NK-92 (cell line): Measurements from ENCODE around the gene GFAP.
A peak's percentile ranks its signal among the peaks of the same experiment; 100 is the strongest.

ENCODE experiments used
- DNase-seq: peaks from one replicate; lab custom pipeline; 2025; ENCODE audit not compliant: unreplicated experiment; lab: John Stamatoyannopoulos, UW

GFAP gene

DNA sequence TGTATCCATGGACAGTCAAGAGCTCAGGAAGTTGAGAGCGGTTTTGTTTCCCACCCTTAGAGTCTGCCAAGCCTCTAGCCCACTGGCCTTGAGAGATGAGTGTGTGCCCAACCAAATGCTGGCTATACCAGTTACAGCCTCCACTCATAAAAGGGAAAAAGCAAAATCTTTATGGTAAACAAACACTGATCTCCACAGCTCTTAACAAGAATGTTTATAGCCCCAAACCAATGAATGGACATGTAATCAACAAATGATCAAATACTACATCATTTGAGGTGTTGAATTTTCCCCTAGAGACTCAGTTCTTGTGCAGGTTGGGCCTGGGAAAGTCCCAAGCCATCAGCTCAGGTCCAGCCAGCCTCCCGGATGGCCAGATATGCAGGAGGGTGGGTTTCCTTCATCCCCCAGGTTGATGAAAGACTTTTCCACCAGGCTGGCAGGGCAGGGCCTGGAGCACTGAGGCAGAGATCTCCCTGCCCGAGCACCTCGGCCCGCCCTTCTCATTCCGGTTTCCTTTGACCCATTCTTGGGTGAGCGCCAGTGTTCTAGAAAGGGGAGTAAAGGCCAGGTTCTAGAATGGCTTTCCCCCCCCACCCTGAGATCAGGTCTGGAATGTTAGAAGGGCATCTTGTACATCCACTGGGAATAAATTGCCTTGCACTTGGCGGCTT is 12.2 kb downstream of the GFAP start:
- DNase-seq, result no peak

- DNase-seq, result no peak
Measured at GRCh38 chr17:44902135-44902760, 13.1 kb downstream of the GFAP start.

DNA sequence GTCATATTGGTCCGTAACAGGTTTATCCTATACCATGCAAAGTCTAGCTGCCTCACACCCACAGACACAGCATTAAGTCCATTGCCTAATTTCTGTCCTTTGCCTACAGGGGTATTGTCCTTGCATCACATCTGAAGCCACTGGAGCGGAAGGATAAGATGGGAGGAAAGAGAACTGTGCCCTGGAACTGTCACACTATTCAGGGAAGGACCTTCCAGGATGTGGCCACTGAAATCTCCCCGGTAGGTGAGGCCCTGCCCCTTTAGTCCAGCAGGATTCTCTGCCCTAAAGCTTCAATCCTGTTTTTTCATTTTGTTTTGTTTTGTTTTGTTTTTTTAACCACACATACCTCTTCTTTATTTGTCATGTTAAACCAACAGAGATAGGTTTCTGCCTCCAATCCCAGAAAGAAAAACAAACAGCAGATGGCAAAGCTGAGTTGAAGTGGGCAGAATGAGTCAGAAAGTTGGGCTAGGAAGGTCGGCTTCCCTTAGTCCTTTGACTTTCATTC is 13.8 kb downstream of the GFAP start:
- DNase-seq, result no peak

DNA sequence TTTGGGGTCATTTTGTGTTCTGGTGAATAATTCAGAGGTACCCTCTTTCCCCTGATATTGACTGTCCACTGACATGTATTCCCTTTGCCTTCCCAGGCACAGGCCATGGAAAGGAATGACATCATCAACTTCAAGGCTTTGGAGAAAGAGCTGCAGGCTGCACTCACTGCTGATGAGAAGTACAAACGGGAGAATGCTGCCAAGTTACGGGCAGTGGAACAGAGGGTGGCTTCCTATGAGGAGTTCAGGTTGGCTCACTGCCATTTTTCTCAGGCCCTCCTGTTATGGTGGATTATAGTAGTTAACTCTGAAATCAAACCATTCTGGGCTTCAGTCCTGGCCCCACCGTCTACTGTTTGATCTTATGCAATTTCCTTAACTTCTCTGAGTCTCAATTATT is 14.4 kb downstream of the GFAP start:
- DNase-seq, result no peak

DNA sequence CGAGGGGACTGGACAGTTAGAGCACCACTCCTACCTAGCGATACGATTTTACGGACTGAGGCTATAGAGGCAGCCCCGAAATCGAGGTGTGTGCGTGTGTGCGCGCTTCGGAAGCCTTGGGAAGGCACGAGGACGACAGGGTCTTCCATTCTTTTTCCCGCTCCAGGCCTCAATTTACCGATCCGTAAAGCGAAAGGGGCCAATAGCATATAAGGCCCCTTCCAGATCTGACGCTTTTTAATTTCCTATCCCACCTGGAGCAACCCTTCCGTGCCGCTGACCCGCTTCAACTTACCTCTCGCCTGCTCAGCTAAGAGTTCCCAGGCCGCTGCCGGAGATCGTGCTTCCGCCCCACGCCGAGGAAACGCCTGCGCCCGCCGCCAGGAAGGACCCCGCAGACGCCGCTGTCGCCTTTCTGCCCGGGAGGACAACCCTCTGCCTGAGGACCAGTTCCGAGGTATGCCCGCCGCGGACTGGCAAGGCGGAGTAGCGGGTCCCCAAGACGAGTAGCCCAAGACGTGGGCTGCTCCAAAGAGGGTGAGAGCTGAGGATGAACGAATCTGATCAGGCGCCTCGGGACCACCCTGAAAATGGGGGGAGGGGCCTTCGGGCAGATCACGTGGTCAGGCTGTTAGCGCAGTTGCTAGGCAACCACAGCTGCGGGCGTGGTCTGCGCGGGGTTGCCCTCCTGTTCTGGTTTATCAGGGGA is 16.1 kb downstream of the GFAP start, which contains the start of gene EFTUD2:
Gene EFTUD2 (minus strand): TSS at position 372 of the 709 bp plus-strand sequence. CDS start 4,924 bp downstream, outside the sequence.
- DNase-seq, result peak; percentile 46

DNA sequence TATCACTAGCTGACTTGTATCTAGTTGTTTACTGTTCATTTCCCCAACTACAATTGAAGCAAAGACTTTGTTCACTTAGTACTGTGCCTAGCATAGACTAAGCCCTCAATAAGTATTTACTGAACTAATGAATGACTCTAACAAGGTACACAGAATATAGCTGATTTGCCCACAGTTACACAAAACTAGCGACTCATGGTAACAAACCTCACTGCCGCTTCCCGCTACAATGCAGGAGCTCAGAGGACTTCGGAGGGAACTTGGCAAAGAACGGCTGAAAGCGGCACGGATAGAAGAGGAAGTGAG is 16.6 kb downstream of the GFAP start:
- DNase-seq, result no peak

DNA sequence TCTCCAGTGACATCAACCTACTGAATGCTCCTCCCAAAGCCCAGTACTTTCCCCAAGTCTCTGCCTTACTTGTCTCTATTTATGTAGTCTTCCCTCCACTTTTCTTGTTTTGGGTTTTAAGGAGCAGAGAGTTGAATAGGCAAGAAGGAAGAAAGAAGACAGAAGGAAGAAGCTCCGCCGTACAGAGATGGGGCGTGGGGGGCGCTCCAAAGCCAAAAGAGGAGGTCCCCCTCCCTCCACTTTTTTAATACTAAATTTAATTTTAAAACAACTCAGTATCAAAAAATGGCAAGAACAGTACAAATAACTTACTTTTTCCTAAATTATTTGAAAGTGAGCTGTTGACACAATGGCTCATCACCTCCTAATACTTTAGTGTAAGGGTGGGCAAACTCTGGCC is 20.7 kb downstream of the GFAP start:
- DNase-seq, result no peak

DNA sequence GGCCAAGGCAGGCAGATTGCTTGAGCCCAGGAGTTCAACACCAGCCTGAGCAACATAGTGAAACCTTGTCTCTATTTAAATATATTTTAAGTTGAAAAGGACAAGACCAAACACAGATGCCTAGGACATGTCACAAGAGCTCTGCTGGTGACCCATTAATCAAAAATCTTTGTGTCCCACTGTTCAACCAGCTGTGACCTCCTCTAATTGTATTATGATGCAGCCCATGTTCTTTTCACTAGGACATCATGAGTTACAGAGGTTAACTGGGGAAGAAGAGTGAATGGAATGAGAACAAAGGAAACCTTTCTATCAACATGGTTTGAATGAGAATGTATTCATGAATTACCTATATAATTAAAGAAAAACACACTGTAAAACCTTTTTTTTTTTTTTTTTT is 23.1 kb downstream of the GFAP start:
- no peak for DNase-seq

- DNase-seq, result no peak
Measured at GRCh38 chr17:44889003-44889402, 26.3 kb downstream of the GFAP start.

DNA sequence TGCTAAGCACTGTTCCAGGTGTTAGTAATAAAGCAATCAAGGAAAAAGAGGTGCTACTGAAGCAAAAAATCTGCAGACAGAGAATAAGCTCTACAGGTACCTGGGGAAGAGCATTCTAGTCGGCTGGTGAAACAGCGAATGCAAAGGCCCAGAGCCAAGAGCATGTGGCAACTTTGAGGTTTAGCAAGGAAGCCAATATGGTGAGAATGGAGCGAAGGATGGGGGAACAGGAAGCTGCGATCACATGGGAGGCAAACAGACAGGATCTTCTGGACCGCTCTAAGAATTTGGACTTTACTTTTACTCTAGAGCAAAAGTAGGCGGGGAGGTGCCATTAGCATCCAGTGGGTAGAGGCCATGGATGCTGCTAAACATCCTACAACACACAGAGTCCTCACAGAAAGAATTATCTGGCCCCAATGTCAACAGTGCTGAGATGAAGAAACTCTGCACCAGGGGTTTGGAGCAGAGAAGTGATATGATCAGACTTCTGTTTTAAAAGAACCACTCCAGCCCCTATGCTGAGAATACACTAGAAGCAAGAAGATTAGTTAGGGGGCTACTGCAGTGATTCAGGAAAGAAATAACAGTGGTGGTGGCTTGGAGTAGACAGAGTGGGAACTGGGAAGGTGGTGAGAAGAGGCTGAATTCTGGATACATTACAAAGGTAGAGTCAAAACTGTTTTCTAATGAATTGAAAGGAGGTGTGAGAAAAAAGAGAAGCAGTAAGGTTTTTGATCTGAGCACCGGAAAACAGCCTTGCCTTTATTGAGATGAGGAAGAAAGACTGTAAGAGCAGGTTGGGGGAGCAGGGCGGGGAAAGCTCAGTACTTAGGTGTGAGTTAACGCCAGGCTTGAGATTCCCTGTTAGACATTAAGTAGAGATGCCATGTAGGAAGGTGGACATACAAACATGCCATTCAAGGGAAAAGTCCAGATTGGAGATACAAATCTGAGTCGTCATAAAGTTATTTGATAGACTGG is 27.0 kb downstream of the GFAP start:
- DNase-seq, result no peak

GRCh38 chr17:44887016-44887415 is 28.3 kb downstream of the GFAP start:
- no peak for DNase-seq

- no peak for DNase-seq
Measured at GRCh38 chr17:44884941-44885340, 30.4 kb downstream of the GFAP start.

GRCh38 chr17:44881145-44881544 is 34.2 kb downstream of the GFAP start:
- DNase-seq, result no peak

DNA sequence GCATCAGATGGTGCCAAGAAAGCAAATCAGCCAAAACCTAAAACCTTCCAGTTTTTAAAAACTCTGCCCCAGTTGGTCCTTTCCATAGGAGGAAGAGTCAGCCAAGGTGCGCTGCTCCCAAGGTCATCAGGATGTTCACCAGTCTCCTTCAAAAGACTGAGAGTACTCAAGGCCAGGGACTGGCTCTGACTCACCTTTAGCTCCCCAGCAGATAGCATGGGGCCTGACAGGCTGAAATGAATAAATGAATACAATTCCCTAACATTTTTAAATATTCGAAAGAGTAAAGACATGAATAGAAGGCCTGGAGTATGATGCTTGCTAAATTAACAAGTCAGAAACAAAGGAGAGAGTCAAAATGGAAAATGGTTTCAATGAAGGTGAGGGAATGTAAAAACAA is 35.2 kb downstream of the GFAP start:
- no peak for DNase-seq

DNA sequence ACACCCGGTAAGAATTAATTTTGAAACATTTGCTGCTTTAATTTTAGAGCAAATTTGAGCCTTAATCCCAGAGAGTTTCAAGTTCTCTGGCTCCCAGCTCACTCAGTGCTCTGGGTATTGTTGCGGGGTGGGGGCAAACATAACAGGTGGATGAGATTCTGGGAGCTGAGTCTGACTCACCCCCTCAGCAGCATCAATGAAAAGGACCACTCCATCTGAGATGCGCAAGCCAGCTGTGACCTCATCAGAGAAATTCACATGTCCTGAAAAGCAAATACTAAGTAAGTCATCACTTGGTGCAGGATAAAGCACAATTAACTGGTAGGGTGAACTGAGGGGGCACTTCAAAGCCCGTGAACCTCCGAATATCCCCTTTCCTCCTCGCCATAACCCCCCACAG is 35.9 kb downstream of the GFAP start:
- DNase-seq, result no peak

DNA sequence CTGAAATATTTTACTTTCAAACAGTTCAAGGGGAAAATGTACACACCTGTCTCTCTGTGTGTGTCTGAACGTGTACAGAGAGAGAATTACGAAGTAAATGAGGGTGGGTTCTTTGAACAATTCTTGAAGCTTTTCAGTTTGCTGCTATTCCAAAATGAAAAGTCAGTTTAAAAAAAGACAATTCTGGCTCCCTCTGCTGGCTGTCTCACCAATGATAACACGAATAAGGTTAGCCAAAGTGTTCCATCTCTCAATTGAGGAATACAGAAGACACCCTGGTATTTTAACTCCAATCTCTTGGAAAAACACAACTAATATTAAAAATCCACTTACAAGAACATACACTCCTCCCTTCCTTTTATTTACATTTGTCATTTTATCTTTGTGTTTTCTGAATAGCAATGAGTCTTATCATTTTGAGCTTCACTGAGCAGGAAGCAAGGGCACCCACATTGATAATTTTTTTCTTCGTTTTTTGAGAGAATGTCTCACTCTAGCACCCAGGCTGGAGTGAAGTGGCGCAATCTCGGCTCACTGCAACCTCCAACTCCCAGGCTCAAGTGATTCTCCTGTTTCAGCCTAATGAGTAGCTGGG is 36.6 kb downstream of the GFAP start:
- no peak for DNase-seq

GRCh38 chr17:44877121-44877520 is 38.2 kb downstream of the GFAP start:
- no peak for DNase-seq

GRCh38 chr17:44875761-44876160 is 39.5 kb downstream of the GFAP start:
- no peak for DNase-seq

DNA sequence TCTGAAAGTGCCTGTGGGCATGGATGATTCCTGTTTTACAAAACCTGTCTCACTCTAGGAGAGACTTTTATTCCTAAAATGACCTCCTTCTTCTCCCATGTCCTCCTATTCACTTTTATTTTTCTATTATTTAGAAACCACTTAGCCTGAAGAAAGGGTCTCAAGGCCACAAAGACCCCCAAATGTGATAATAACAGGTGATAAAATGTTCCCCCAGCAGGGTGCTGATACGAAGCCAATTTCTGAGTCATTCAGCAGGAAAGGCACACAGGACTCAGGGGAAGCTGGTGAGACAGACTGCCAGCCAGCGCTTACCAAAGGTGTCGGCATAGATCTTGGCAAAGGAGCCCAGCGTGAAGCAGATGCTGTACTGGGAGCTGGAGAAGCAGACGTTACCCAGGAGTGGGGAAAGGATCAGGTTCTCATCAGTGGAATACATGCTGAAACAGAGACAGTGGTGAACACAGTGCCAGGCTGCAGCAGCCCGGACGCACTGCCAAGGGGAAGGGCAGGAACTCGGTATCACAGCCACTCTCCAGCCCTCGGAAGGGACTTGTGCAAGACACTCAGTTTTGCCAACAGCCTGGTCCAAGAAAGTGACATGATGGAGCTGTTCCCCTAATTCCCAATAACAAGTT is 43.0 kb downstream of the GFAP start:
- no peak for DNase-seq

GRCh38 chr17:44871556-44871955 is 43.7 kb downstream of the GFAP start:
- no peak for DNase-seq
